K562 (cell line): ENCODE measurements around the gene HBP1. TPM values are rescaled to one million over a fixed set of nuclear protein-coding genes. Genes with fewer than 3 reads are reported as not detected.

Experiments used
- ATAC-seq: fragments of 200-7000 bp; cut with Tn5 transposase; 3 replicates; pipeline ENCODE4 v1.9.1; 2020; ENCODE audit warnings: moderate library complexity
- BruUV-seq: library from RNA; stranded (reverse); fragments of 400-500 nt; replicated peaks from 2 replicates; lab custom pipeline; 2021; lab: Mats Ljungman, UMichigan
- CTCF ChIA-PET: fragments of 300-600 bp; formaldehyde crosslinking; extraction: SDS; loops from one replicate; lab custom pipeline; 2021; ENCODE audit warnings: low intra/inter-chr PET ratio; lab: Yijun Ruan, JAX
- POLR2A ChIA-PET: fragments of 300-600, 350-650 bp; sonication (Branson Sonifier 250); formaldehyde crosslinking; extraction: SDS; loops from one replicate; lab custom pipeline; 2021; ENCODE audit warnings: antibody characterized with exemption, inconsistent platforms; lab: Yijun Ruan, JAX
- DNase-seq, 4 experiments: peaks; one replicate each; pipeline versions ENCODE4 v3.0.0 to v3.0.0-alpha.2; 2011 to 2018; ENCODE audit warnings: low spot score in 3 of 4, mixed read lengths in 3 of 4; ENCODE audit errors: extremely low read depth in 1 of 4
- FAIRE-seq: peaks from 2 replicates; lab custom pipeline; 2011; peaks lifted over from hg19 to GRCh38; lab: Jason Lieb, UNC
- H2AFZ ChIP-seq: 2 replicates; pipeline ENCODE4 v1.6.0; 2011; ENCODE audit warnings: low read depth, low read length, control low read depth, inconsistent platforms
- H3K27ac ChIP-seq: fragments of 200-600 bp; 3 replicates; pipeline ENCODE4 v1.8.0; 2011; ENCODE audit warnings: low read depth, mild to moderate bottlenecking, control low read depth, inconsistent platforms, low read length, moderate library complexity, mixed read lengths; ENCODE audit errors: extremely low read depth
- H3K27me3 ChIP-seq, 2 experiments: fragments of 300-600 bp in 1 of 2; 2 replicates in 1 of 2; 3 replicates in 1 of 2; pipeline versions ENCODE4 v1.6.0 to v1.8.0; 2011; ENCODE audit warnings: inconsistent platforms in 2 of 2, low read length in 2 of 2, mild to moderate bottlenecking in 1 of 2, mixed read lengths in 1 of 2, moderate library complexity in 1 of 2; ENCODE audit not compliant: control insufficient read depth in 2 of 2, insufficient read depth in 2 of 2
- H3K36me3 ChIP-seq: fragments of 300-600 bp; 3 replicates; pipeline ENCODE4 v1.8.0; 2011; ENCODE audit warnings: mild to moderate bottlenecking, low read length, inconsistent platforms; ENCODE audit not compliant: control insufficient read depth, insufficient read depth
- H3K4me1 ChIP-seq, 2 experiments: fragments of 200-600 bp in 1 of 2; replicated peaks in 1 of 2; 2 replicates in 1 of 2; 3 replicates in 1 of 2; pipeline versions ENCODE4 v1.5.1 to v1.8.0; 2011; ENCODE audit warnings: inconsistent platforms in 2 of 2, low read length in 2 of 2, mild to moderate bottlenecking in 1 of 2, mixed read lengths in 1 of 2, moderate library complexity in 1 of 2; ENCODE audit not compliant: control insufficient read depth in 2 of 2, insufficient read depth in 2 of 2
- H3K4me2 ChIP-seq: 2 replicates; pipeline ENCODE4 v1.6.1; 2011; ENCODE audit warnings: low read length, control low read depth, inconsistent platforms, mixed read lengths; ENCODE audit not compliant: insufficient read depth
- H3K4me3 ChIP-seq: fragments of 200-600 bp; sonication (generic), shearing (Covaris generic); 2 replicates; pipeline ENCODE4 v1.5.1; 2016; ENCODE audit warnings: control low read depth, inconsistent platforms
- H3K79me2 ChIP-seq: fragments of 200-600 bp; 3 replicates; pipeline ENCODE4 v1.8.0; 2011; ENCODE audit warnings: low read length, inconsistent platforms; ENCODE audit not compliant: control insufficient read depth, insufficient read depth
- H3K9ac ChIP-seq, 2 experiments: 2 replicates each; pipeline versions ENCODE4 v1.6.0 to v1.6.1; 2011; ENCODE audit warnings: low read depth in 2 of 2, low read length in 2 of 2, control low read depth in 1 of 2, inconsistent platforms in 1 of 2, mild to moderate bottlenecking in 1 of 2, mixed read lengths in 1 of 2; ENCODE audit not compliant: insufficient read depth in 1 of 2
- H3K9me1 ChIP-seq: one replicate; pipeline ENCODE4 v1.6.0; 2011; ENCODE audit warnings: inconsistent platforms, mild to moderate bottlenecking, low read length, moderate library complexity; ENCODE audit not compliant: control insufficient read depth, insufficient read depth
- H3K9me3 ChIP-seq: replicated peaks from 2 replicates; pipeline ENCODE4 v1.5.1; 2011; ENCODE audit warnings: low read depth, low read length, inconsistent platforms; ENCODE audit not compliant: control insufficient read depth, insufficient read depth
- H4K20me1 ChIP-seq: replicated peaks from 2 replicates; pipeline ENCODE4 v1.6.1; 2011; ENCODE audit warnings: low read length, inconsistent platforms, mixed read lengths; ENCODE audit not compliant: control insufficient read depth, insufficient read depth
- BRCA1 ChIP-seq, 2 experiments: fragments of 450-650 bp in 1 of 2; sonication (generic) in 1 of 2; formaldehyde crosslinking in 1 of 2; IDR thresholded peaks; 2 replicates each; pipeline versions ENCODE4 v1.5.0 to v1.6.1; 2017 to 2020; ENCODE audit warnings: mild to moderate bottlenecking in 1 of 2, missing genetic modification reagents in 1 of 2
- GATA2 ChIP-seq: sonication (generic); formaldehyde crosslinking; IDR thresholded peaks from 2 replicates; pipeline ENCODE4 v1.4.0; 2020; ENCODE audit warnings: mild to moderate bottlenecking, missing genetic modification reagents
- MEIS2 ChIP-seq: fragments of 450-650 bp; IDR thresholded peaks from 2 replicates; pipeline ENCODE4 v1.6.1; 2014; ENCODE audit warnings: mild to moderate bottlenecking; ENCODE audit not compliant: partially characterized antibody
- STAG1 ChIP-seq: sonication (generic); formaldehyde crosslinking; IDR thresholded peaks from 2 replicates; pipeline ENCODE4 v1.5.0; 2020; ENCODE audit warnings: missing genetic modification reagents, borderline replicate concordance
- WGBS: fragments of 100-300 bp; shearing (Covaris generic); methylation state at CpG from one replicate; pipeline ENCODE4 v1.1.6; 2016; ENCODE audit warnings: low coverage, mixed read lengths; ENCODE audit not compliant: insufficient coverage; ENCODE audit errors: missing lambda C conversion rate; 5-methylcytosine and 5-hydroxymethylcytosine counted together
- in situ Hi-C: fragments of 300-500 bp; cut with MboI; formaldehyde crosslinking; loops from 4 replicates; pipeline ENCODE4 v1.15.0; 2018; ENCODE audit warnings: inconsistent platforms, mixed read lengths
- intact Hi-C: fragments of 100-400 bp; cut with micrococcal nuclease; formaldehyde crosslinking; loops from 2 replicates; pipeline ENCODE4 v1.14.2; 2022
- polyA plus RNA-seq, 8 experiments: library from polyadenylated mRNA; depleted of rRNA in 4 of 8; stranded (reverse) in 5 of 8; unstranded in 3 of 8; fragments of >200 nt; fragmentation: Nextera tagmentation in 2 of 8; fragmentation: Illumina TruSeq in 1 of 8; extraction: Ambion mirVana in 2 of 8; extraction: Trizol in 1 of 8; gene quantifications; 2 replicates each; pipeline versions ENCODE4 v1.2.1 to v1.2.3, GENCODE V29; 2011 to 2014; ENCODE audit warnings: inconsistent platforms in 1 of 8, missing spikeins in 1 of 8
- total RNA-seq, 7 experiments: library from RNA; depleted of rRNA in 6 of 7; stranded (reverse); fragments of >200 nt in 6 of 7; fragmentation: Illumina TruSeq in 2 of 7; extraction: Trizol in 2 of 7; gene quantifications; 2 replicates each; pipeline versions ENCODE4 v1.2.1 to v1.2.3, GENCODE V29; 2011 to 2021; ENCODE audit warnings: low replicate concordance in 1 of 7
- TF ChIP-seq, protein P1 (sequence below): fragments of 450-650 bp; formaldehyde crosslinking; IDR thresholded peaks from 2 replicates; pipeline ENCODE4 v1.4.0; 2022; ENCODE audit warnings: mild to moderate bottlenecking, moderate library complexity
- TF ChIP-seq, protein P2 (sequence below): fragments of 250-450 bp; sonication (Bioruptor Pico); IDR thresholded peaks from 2 replicates; pipeline ENCODE4 v1.8.0; 2022; ENCODE audit warnings: moderate library complexity, mild to moderate bottlenecking, inconsistent platforms
- TF ChIP-seq, protein P3 (sequence below): fragments of 450-650 bp; IDR thresholded peaks from 2 replicates; pipeline ENCODE4 v1.6.1; 2016
- TF ChIP-seq, protein P4 (sequence below): IDR thresholded peaks from 2 replicates; pipeline ENCODE4 v1.6.1; 2014; ENCODE audit warnings: antibody characterized with exemption

Gene HBP1
- total and polyA plus RNA-seq, 9 of the 15 experiments (the other 6 are each of a cell fraction or from before 2014, with no cell fraction given): 18.7 to 59.9 (median 27.0) TPM

DNA sequence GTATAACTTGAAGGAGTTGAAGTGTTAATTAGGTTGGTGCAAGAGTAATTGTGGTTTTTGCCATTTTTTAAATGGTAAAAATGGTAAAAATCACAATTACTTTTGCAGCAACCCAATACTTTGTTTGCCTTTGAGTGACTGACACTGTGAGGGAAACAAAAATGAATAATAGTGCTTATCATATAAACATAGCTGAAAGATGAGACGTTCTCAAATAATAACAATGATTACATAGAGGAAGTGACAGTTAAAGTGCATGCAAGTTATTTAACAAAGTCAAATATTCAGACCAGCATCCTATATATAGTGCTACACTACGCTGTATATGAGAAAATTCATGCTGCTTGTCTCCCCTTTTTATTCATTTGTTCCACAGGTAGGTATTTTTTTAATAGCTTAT is 4.7 kb upstream of the HBP1 start:
- intact Hi-C loops: no loop called here
- POLR2A ChIA-PET: interaction anchor here (0.7 to 1.5 kb wide), 2 partner anchors 12 to 1308 kb away, joined by 3 read pairs; no protein-coding TSS in a partner anchor
- H3K4me1 ChIP-seq: peaks cover 5 to 16% of the 10 kb centered on the region in 2 experiments
- H3K9ac ChIP-seq: no peak overlapping the region
- no peaks in the 10 kb centered on the region for H3K9me3 ChIP-seq
- DNase-seq (no peak), ATAC-seq (no peak), FAIRE-seq (no peak)
- BruUV-seq: no TSS peak
- H2AFZ ChIP-seq: no peak overlapping the region
- H4K20me1 ChIP-seq: no peaks in the 10 kb centered on the region
- H3K4me3 ChIP-seq: no peak overlapping the region
- H3K27ac ChIP-seq: no peak overlapping the region
- CTCF ChIA-PET: no interaction called here
- in situ Hi-C loops: no loop called here
- no peaks in the 10 kb centered on the region for H3K27me3 ChIP-seq
- TF ChIP-seq, protein P1, sequence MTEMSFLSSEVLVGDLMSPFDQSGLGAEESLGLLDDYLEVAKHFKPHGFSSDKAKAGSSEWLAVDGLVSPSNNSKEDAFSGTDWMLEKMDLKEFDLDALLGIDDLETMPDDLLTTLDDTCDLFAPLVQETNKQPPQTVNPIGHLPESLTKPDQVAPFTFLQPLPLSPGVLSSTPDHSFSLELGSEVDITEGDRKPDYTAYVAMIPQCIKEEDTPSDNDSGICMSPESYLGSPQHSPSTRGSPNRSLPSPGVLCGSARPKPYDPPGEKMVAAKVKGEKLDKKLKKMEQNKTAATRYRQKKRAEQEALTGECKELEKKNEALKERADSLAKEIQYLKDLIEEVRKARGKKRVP: no peak
- TF ChIP-seq STAG1: no peak
- no peak for TF ChIP-seq BRCA1 (IDR thresholded peaks at IDR 0.05)
- TF ChIP-seq BRCA1 (CRISPR knock-in tag; IDR thresholded peaks at IDR 0.05): no peak
- TF ChIP-seq, protein P2, sequence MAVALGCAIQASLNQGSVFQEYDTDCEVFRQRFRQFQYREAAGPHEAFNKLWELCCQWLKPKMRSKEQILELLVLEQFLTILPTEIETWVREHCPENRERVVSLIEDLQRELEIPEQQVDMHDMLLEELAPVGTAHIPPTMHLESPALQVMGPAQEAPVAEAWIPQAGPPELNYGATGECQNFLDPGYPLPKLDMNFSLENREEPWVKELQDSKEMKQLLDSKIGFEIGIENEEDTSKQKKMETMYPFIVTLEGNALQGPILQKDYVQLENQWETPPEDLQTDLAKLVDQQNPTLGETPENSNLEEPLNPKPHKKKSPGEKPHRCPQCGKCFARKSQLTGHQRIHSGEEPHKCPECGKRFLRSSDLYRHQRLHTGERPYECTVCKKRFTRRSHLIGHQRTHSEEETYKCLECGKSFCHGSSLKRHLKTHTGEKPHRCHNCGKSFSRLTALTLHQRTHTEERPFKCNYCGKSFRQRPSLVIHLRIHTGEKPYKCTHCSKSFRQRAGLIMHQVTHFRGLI (CRISPR knock-in tag): no peak
- peak; percentile 21; the same call in 1 of the 2 replicates for TF ChIP-seq GATA2 (CRISPR knock-in tag)
- TF ChIP-seq MEIS2: peak; percentile 69
- TF ChIP-seq, protein P3, sequence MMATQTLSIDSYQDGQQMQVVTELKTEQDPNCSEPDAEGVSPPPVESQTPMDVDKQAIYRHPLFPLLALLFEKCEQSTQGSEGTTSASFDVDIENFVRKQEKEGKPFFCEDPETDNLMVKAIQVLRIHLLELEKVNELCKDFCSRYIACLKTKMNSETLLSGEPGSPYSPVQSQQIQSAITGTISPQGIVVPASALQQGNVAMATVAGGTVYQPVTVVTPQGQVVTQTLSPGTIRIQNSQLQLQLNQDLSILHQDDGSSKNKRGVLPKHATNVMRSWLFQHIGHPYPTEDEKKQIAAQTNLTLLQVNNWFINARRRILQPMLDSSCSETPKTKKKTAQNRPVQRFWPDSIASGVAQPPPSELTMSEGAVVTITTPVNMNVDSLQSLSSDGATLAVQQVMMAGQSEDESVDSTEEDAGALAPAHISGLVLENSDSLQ: peak; percentile 75
- TF ChIP-seq, protein P4, sequence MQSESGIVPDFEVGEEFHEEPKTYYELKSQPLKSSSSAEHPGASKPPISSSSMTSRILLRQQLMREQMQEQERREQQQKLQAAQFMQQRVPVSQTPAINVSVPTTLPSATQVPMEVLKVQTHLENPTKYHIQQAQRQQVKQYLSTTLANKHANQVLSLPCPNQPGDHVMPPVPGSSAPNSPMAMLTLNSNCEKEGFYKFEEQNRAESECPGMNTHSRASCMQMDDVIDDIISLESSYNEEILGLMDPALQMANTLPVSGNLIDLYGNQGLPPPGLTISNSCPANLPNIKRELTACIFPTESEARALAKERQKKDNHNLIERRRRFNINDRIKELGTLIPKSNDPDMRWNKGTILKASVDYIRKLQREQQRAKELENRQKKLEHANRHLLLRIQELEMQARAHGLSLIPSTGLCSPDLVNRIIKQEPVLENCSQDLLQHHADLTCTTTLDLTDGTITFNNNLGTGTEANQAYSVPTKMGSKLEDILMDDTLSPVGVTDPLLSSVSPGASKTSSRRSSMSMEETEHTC: no peak
- peaks cover 28% of the 10 kb centered on the region for H3K36me3 ChIP-seq
- no peaks in the 10 kb centered on the region for H3K79me2 ChIP-seq
- H3K9me1 ChIP-seq: no peaks in the 10 kb centered on the region
- 43% methylated on average over 2 of the region's 2 CpGs for WGBS
- H3K4me2 ChIP-seq: no peak overlapping the region
